Fibroblast of peridontal ligament (primary cell): ENCODE measurements around the gene SPTLC2.
"Not testable (repeated sequence)": the region's sequence is repeated elsewhere in the genome, so short reads cannot be mapped to it uniquely, and the experiment has no call there.

ENCODE experiments used
- DNase-seq: peaks from one replicate; pipeline ENCODE4 v3.0.0-alpha.2; 2010; ENCODE audit errors: extremely low read depth

Gene SPTLC2

GRCh38 chr14:77616454-77617229, at the start of gene SPTLC2:
SPTLC2 (minus strand) TSS chr14:77616637; CDS start chr14:77616579, 58 bp downstream.
- DNase-seq = peak; percentile 98

GRCh38 chr14:77663293-77663692, 46.9 kb upstream of the SPTLC2 start:
- DNase-seq = no peak

- not testable (repeated sequence) for DNase-seq
Measured at GRCh38 chr14:77661562-77661961, 45.1 kb upstream of the SPTLC2 start.

GRCh38 chr14:77660754-77661153, 44.3 kb upstream of the SPTLC2 start:
- peak; percentile 60 for DNase-seq

GRCh38 chr14:77659831-77660230, 43.4 kb upstream of the SPTLC2 start:
- DNase-seq = peak; percentile 44

GRCh38 chr14:77657280-77657679, 40.8 kb upstream of the SPTLC2 start:
- no peak for DNase-seq

- DNase-seq = no peak
Measured at GRCh38 chr14:77654001-77654441, 37.6 kb upstream of the SPTLC2 start.

- peak; percentile 77 for DNase-seq
Measured at GRCh38 chr14:77649326-77649725, 32.9 kb upstream of the SPTLC2 start.

GRCh38 chr14:77648520-77649200, 32.2 kb upstream of the SPTLC2 start:
- no peak for DNase-seq

GRCh38 chr14:77647853-77648252, 31.4 kb upstream of the SPTLC2 start:
- no peak for DNase-seq

GRCh38 chr14:77646907-77647306, 30.5 kb upstream of the SPTLC2 start:
- no peak for DNase-seq

- no peak for DNase-seq
Measured at GRCh38 chr14:77645520-77646230, 29.2 kb upstream of the SPTLC2 start.

GRCh38 chr14:77642407-77642806, 26.0 kb upstream of the SPTLC2 start:
- DNase-seq = no peak

- peak; percentile 58 for DNase-seq
Measured at GRCh38 chr14:77641534-77642341, 25.3 kb upstream of the SPTLC2 start.

GRCh38 chr14:77640756-77641533, 24.5 kb upstream of the SPTLC2 start:
- DNase-seq = no peak

GRCh38 chr14:77638771-77639171, 22.3 kb upstream of the SPTLC2 start:
- DNase-seq = peak; percentile 67

GRCh38 chr14:77635869-77636268, 19.4 kb upstream of the SPTLC2 start:
- not testable (repeated sequence) for DNase-seq

GRCh38 chr14:77635466-77635865, 19.0 kb upstream of the SPTLC2 start:
- not testable (repeated sequence) for DNase-seq

- DNase-seq = no peak
Measured at GRCh38 chr14:77630111-77630510, 13.7 kb upstream of the SPTLC2 start.

GRCh38 chr14:77625360-77625759, 8.9 kb upstream of the SPTLC2 start:
- DNase-seq = no peak

GRCh38 chr14:77623201-77623600, 6.8 kb upstream of the SPTLC2 start:
- DNase-seq = no peak
